Measurements from ENCODE around the gene IRF2BP2. TPM values are rescaled to one million over a fixed set of nuclear protein-coding genes. Genes with fewer than 3 reads are reported as not detected.
A peak's percentile ranks its signal among the peaks of the same experiment; 100 is the strongest.

IRF2BP2 gene
- total and polyA plus RNA-seq, 10 of the 15 experiments (the other 5 are each of a cell fraction or from before 2014, with no cell fraction given): 7.5 to 114 (median 52.3) TPM

GRCh38 chr1:234611847-234612351 is 1.9 kb upstream of the IRF2BP2 start (continued):
- TF ChIP-seq ZNF687 (IDR thresholded peaks at IDR 0.05): peak; percentile 68; the same call in 1 of the 2 replicates
- TF ChIP-seq CHD1 (IDR thresholded peaks at IDR 0.05; ENCODE audit: low read depth, low read length): no peak
- TF ChIP-seq MTA3 (IDR thresholded peaks at IDR 0.05; ENCODE audit: borderline replicate concordance, low read length): no peak
- TF ChIP-seq FOS (IDR thresholded peaks at IDR 0.05; ENCODE audit: borderline replicate concordance, extremely low read depth, insufficient read length): no peak
- TF ChIP-seq REST (IDR thresholded peaks at IDR 0.05; ENCODE audit: low read depth, low read length): no peak
- TF ChIP-seq STAT1 (conservative IDR thresholded peaks at IDR 0.05): no peak
- TF ChIP-seq TBL1XR1 (IDR thresholded peaks at IDR 0.05; ENCODE audit: low read depth, low read length): 0 out of 2 replicates have a peak, but pooled peaks have one; percentile 26
- TF ChIP-seq E2F4 (IDR thresholded peaks at IDR 0.05; ENCODE audit: low read depth, low read length): no peak
- TF ChIP-seq POU2F2 (IDR thresholded peaks at IDR 0.05; ENCODE audit: borderline replicate concordance, low read depth, low read length): peak; percentile 48; the same call in 1 of the 3 replicates
- TF ChIP-seq NFXL1 (IDR thresholded peaks at IDR 0.05; ENCODE audit: borderline replicate concordance): no peak
- no peak for TF ChIP-seq ATF3 (IDR thresholded peaks at IDR 0.05; ENCODE audit: borderline replicate concordance, extremely low read depth, low read depth, low read length)
- TF ChIP-seq USF2 (IDR thresholded peaks at IDR 0.05; ENCODE audit: borderline replicate concordance, low read depth, low read length): no peak
- TF ChIP-seq POLR2A (IDR thresholded peaks at IDR 0.05; ENCODE audit: low read depth, low read length): no peak; the same call in 1 of the 2 replicates
- peak; percentile 58; the same call in 1 of the 2 replicates for TF ChIP-seq CREM (IDR thresholded peaks at IDR 0.05; ENCODE audit: low read depth)
- no peak for TF ChIP-seq SMAD5 (IDR thresholded peaks at IDR 0.05; ENCODE audit: low read depth)
- no peak for TF ChIP-seq SMAD1 (IDR thresholded peaks at IDR 0.05; ENCODE audit: low read depth, partially characterized antibody)
- TF ChIP-seq ZNF24 (IDR thresholded peaks at IDR 0.05): no peak
- no peak for TF ChIP-seq ELK1 (IDR thresholded peaks at IDR 0.05; ENCODE audit: low read depth, low read length)
- TF ChIP-seq GABPA (IDR thresholded peaks at IDR 0.05; ENCODE audit: low read depth): no peak
- no peak for TF ChIP-seq ASH2L (IDR thresholded peaks at IDR 0.05; ENCODE audit: borderline replicate concordance, low read depth)
